A549 (cell line): ENCODE data around the gene SPAG5. TPM values are rescaled to one million over a fixed set of nuclear protein-coding genes. Genes with fewer than 3 reads are reported as not detected.
A peak's percentile ranks its signal among the peaks of the same experiment; 100 is the strongest.

Experiments
- ATAC-seq, 2 experiments: fragments of 200-7000 bp in 1 of 2; fragments of >200 bp in 1 of 2; cut with Nextera tagmentation in 1 of 2; cut with Tn5 transposase in 1 of 2; 3 replicates each; pipeline versions ENCODE4 v1.8.0 to v1.9.1; 2018 to 2020; ENCODE audit warnings: mild to moderate bottlenecking in 1 of 2, moderate library complexity in 1 of 2
- CTCF ChIA-PET: fragments of 300-600 bp; sonication (Branson Sonifier 250); formaldehyde crosslinking; extraction: SDS; loops from one replicate; lab custom pipeline; 2021; ENCODE audit warnings: antibody characterized with exemption, inconsistent platforms; lab: Yijun Ruan, JAX
- POLR2A ChIA-PET: fragments of 350-600 bp; formaldehyde crosslinking; extraction: SDS; loops from one replicate; lab custom pipeline; 2021; ENCODE audit warnings: antibody characterized with exemption, inconsistent platforms; lab: Yijun Ruan, JAX
- DNase-seq, 2 experiments: peaks; one replicate each; pipeline versions ENCODE4 v3.0.0 to v3.0.0-alpha.2; 2011 to 2016; ENCODE audit warnings: low read depth in 1 of 2, low spot score in 1 of 2
- FAIRE-seq: peaks from 2 replicates; lab custom pipeline; 2011; peaks lifted over from hg19 to GRCh38; lab: Jason Lieb, UNC
- H3K27ac ChIP-seq, 2 experiments: fragments of >200 bp; sonication (Bioruptor Twin); formaldehyde crosslinking; 3 replicates each; pipeline ENCODE4 v1.5.1; 2016 to 2017
- H3K4me1 ChIP-seq: fragments of >200 bp; sonication (Bioruptor Twin); formaldehyde crosslinking; 3 replicates; pipeline ENCODE4 v1.6.1; 2016
- H3K4me2 ChIP-seq: fragments of >200 bp; sonication (Bioruptor Twin); formaldehyde crosslinking; 3 replicates; pipeline ENCODE4 v1.6.1; 2016
- H3K4me3 ChIP-seq: fragments of >200 bp; sonication (Bioruptor Twin); formaldehyde crosslinking; 3 replicates; pipeline ENCODE4 v1.5.1; 2016
- H3K9me3 ChIP-seq: fragments of >200 bp; sonication (Bioruptor Twin); formaldehyde crosslinking; 3 replicates; pipeline ENCODE4 v1.6.1; 2016
- ATOH8 ChIP-seq: fragments of 250-450 bp; sonication (Bioruptor Pico); IDR thresholded peaks from 2 replicates; pipeline ENCODE4 v1.5.0; 2020; ENCODE audit warnings: low read depth, mild to moderate bottlenecking, moderate library complexity
- CHD2 ChIP-seq: fragments of 150-350 bp; IDR thresholded peaks from 2 replicates; pipeline ENCODE4 v1.6.1; 2014; ENCODE audit warnings: low read length; ENCODE audit not compliant: partially characterized antibody
- CHD4 ChIP-seq: fragments of 200-600 bp; sonication (generic); IDR thresholded peaks from 2 replicates; pipeline ENCODE4 v1.6.1; 2016; ENCODE audit warnings: antibody characterized with exemption, mild to moderate bottlenecking, borderline replicate concordance
- EHMT2 ChIP-seq: fragments of 200-600 bp; sonication (generic); IDR thresholded peaks from 2 replicates; pipeline ENCODE4 v1.6.1; 2016; ENCODE audit warnings: antibody characterized with exemption, low read depth, mild to moderate bottlenecking, moderate library complexity
- ESRRA ChIP-seq: fragments of 150-350 bp; IDR thresholded peaks from 2 replicates; pipeline ENCODE4 v1.6.1; 2014; ENCODE audit warnings: mild to moderate bottlenecking, low read length, borderline replicate concordance
- FOXS1 ChIP-seq: fragments of 250-450 bp; sonication (Bioruptor Pico); IDR thresholded peaks from 2 replicates; pipeline ENCODE4 v1.5.0; 2020; ENCODE audit warnings: mild to moderate bottlenecking, moderate library complexity
- GATA3 ChIP-seq: IDR thresholded peaks from 2 replicates; pipeline ENCODE4 v1.6.1; 2012; ENCODE audit warnings: borderline replicate concordance
- HOXA7 ChIP-seq: fragments of 250-450 bp; sonication (Bioruptor Pico); IDR thresholded peaks from 2 replicates; pipeline ENCODE4 v1.5.0; 2020; ENCODE audit warnings: mild to moderate bottlenecking, moderate library complexity
- HOXB13 ChIP-seq: fragments of 250-450 bp; sonication (Bioruptor Pico); IDR thresholded peaks from 2 replicates; pipeline ENCODE4 v1.5.0; 2020; ENCODE audit warnings: low read depth, mild to moderate bottlenecking, moderate library complexity
- HOXB5 ChIP-seq: fragments of 250-450 bp; sonication (Bioruptor Pico); IDR thresholded peaks from 2 replicates; pipeline ENCODE4 v1.5.0; 2020; ENCODE audit warnings: mild to moderate bottlenecking, moderate library complexity
- JUN ChIP-seq, 2 experiments: fragments of >200 bp; sonication (Bioruptor Twin); formaldehyde crosslinking; IDR thresholded peaks; 2 replicates in 1 of 2; 3 replicates in 1 of 2; pipeline ENCODE4 v1.6.1; 2016 to 2017
- KDM5A ChIP-seq: fragments of 200-600 bp; sonication (generic); IDR thresholded peaks from 2 replicates; pipeline ENCODE4 v1.6.1; 2016; ENCODE audit warnings: antibody characterized with exemption, mild to moderate bottlenecking
- MAFK ChIP-seq: fragments of 450-650 bp; IDR thresholded peaks from 2 replicates; pipeline ENCODE4 v1.6.1; 2014; ENCODE audit not compliant: partially characterized antibody
- MAZ ChIP-seq: fragments of 150-350 bp; IDR thresholded peaks from 2 replicates; pipeline ENCODE4 v1.6.1; 2014; ENCODE audit warnings: antibody characterized with exemption, low read depth, low read length, borderline replicate concordance
- NR3C1 ChIP-seq: fragments of >200 bp; sonication (Bioruptor Twin); formaldehyde crosslinking; IDR thresholded peaks from 3 replicates; pipeline ENCODE4 v1.6.1; 2017
- RFX5 ChIP-seq: fragments of 450-650 bp; IDR thresholded peaks from 2 replicates; pipeline ENCODE4 v1.7.1; 2014; ENCODE audit warnings: antibody characterized with exemption, mild to moderate bottlenecking, moderate library complexity
- SMC3 ChIP-seq: fragments of >200 bp; sonication (Bioruptor Twin); formaldehyde crosslinking; IDR thresholded peaks from 3 replicates; pipeline ENCODE4 v1.6.1; 2018; ENCODE audit warnings: inconsistent platforms
- USF2 ChIP-seq: fragments of 450-650 bp; IDR thresholded peaks from 2 replicates; pipeline ENCODE4 v1.6.1; 2014; ENCODE audit warnings: antibody characterized with exemption
- WGBS: methylation state at CpG from one replicate; pipeline ENCODE4 v1.1.6; 2017; ENCODE audit errors: missing lambda C conversion rate; 5-methylcytosine and 5-hydroxymethylcytosine counted together
- polyA plus RNA-seq, 4 experiments: library from polyadenylated mRNA; depleted of rRNA in 3 of 4; stranded (reverse); fragments of >200 nt; fragmentation: RNase III in 1 of 4; extraction: RNeasy Plus Mini Kit Qiagen cat#74134 plus additional on column Dnase treatment in 1 of 4; gene quantifications; 2 replicates in 3 of 4; 3 replicates in 1 of 4; pipeline ENCODE4 v1.2.3, GENCODE V29; 2011 to 2017
- TF ChIP-seq, protein P1 (sequence below): IDR thresholded peaks from 2 replicates; pipeline ENCODE4 v1.6.1; 2012; ENCODE audit warnings: low read depth, borderline replicate concordance
- TF ChIP-seq, protein P2 (sequence below): IDR thresholded peaks from 2 replicates; pipeline ENCODE4 v1.6.1; 2012
- TF ChIP-seq, protein P3 (sequence below): fragments of 250-450 bp; sonication (Bioruptor Pico); IDR thresholded peaks from 2 replicates; pipeline ENCODE4 v1.5.0; 2021; ENCODE audit warnings: mild to moderate bottlenecking, moderate library complexity, borderline replicate concordance

The SPAG5 gene
- polyA plus RNA-seq, 2 of the 4 experiments (the other 2 are of a cell fraction) = 111 TPM

- TF ChIP-seq ESRRA (no peak), MAZ (no peak), GATA3 (no peak)
Measured at GRCh38 chr17:28536532-28537218, 62.1 kb downstream of the SPAG5 start (continued).

DNA sequence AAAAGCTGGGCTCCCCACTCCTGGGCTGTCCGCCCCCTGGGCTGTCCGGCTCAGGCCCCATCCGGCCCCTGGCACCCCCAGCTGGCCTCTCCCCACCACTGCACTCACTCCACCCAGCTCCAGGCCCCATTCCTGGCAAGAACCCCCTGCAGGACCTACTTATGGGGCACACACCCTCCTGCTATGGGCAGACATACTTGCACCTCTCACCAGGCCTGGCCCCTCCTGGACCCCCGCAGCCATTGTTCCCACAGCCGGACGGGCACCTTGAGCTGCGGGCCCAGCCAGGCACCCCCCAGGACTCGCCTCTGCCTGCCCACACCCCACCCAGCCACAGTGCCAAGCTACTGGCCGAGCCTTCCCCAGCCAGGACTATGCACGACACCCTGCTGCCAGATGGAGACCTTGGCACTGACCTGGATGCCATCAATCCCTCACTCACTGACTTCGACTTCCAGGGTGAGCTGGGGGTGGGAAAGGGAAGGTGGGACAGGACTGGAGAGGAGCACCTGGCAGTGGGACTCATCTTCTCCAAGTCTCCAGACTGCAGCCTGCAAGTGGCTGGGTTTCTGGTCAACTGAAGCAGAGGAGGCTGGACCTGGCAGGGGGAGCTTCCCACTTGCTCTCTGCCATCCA, 64.0 kb downstream of the SPAG5 start:
- 0 out of 3 replicates have a peak, but pooled peaks cover 5% of the 10 kb centered on the region for H3K4me1 ChIP-seq
- no peaks in the 10 kb centered on the region for H3K9me3 ChIP-seq
- DNase-seq (no peak), FAIRE-seq (no peak), ATAC-seq (peak in 1 of 2 experiments; percentile 12; a peak in 3 of 6 replicates)
- H3K4me2 ChIP-seq = no peak overlapping the region
- H3K4me3 ChIP-seq = no peak overlapping the region
- H3K27ac ChIP-seq = no peak overlapping the region
- ChIA-PET POLR2A (interaction anchor here (0.7 kb wide), 1 partner anchor 62 kb away, joined by 5 read pairs; no protein-coding TSS in a partner anchor), CTCF (interaction anchor here (0.5 to 15.1 kb wide), 7 partner anchors 8 to 102 kb away, joined by 3 to 317 read pairs (median 4); partner anchors contain the start of gene FOXN1)
- TF ChIP-seq MAFK (no peak), GATA3 (no peak), NR3C1 (no peak), SMC3 (no peak), MAZ (no peak), CHD4 (no peak), FOXS1 (CRISPR knock-in tag) (no peak)
- TF ChIP-seq, protein P1, sequence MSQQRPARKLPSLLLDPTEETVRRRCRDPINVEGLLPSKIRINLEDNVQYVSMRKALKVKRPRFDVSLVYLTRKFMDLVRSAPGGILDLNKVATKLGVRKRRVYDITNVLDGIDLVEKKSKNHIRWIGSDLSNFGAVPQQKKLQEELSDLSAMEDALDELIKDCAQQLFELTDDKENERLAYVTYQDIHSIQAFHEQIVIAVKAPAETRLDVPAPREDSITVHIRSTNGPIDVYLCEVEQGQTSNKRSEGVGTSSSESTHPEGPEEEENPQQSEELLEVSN = no peak
- 73% methylated on average over 11 of the region's 11 CpGs for WGBS

- FAIRE-seq (no peak), DNase-seq (no peak), ATAC-seq (no peak)
- WGBS = 82% methylated on average over 15 of the region's 16 CpGs
- H3K27ac ChIP-seq = no peak overlapping the region
- H3K4me2 ChIP-seq = no peak overlapping the region
- TF ChIP-seq FOXS1 (CRISPR knock-in tag) (no peak), RFX5 (no peak), ATOH8 (CRISPR knock-in tag) (no peak), JUN (IDR thresholded peaks at IDR 0.05) (no peak), EHMT2 (no peak), HOXA7 (no peak), HOXB5 (no peak), USF2 (no peak), CHD4 (no peak), KDM5A (no peak), HOXB13 (CRISPR knock-in tag) (no peak), CHD2 (no peak)
- TF ChIP-seq, protein P2, sequence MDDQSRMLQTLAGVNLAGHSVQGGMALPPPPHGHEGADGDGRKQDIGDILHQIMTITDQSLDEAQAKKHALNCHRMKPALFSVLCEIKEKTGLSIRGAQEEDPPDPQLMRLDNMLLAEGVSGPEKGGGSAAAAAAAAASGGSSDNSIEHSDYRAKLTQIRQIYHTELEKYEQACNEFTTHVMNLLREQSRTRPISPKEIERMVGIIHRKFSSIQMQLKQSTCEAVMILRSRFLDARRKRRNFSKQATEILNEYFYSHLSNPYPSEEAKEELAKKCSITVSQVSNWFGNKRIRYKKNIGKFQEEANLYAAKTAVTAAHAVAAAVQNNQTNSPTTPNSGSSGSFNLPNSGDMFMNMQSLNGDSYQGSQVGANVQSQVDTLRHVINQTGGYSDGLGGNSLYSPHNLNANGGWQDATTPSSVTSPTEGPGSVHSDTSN = no peak
- TF ChIP-seq, protein P3, sequence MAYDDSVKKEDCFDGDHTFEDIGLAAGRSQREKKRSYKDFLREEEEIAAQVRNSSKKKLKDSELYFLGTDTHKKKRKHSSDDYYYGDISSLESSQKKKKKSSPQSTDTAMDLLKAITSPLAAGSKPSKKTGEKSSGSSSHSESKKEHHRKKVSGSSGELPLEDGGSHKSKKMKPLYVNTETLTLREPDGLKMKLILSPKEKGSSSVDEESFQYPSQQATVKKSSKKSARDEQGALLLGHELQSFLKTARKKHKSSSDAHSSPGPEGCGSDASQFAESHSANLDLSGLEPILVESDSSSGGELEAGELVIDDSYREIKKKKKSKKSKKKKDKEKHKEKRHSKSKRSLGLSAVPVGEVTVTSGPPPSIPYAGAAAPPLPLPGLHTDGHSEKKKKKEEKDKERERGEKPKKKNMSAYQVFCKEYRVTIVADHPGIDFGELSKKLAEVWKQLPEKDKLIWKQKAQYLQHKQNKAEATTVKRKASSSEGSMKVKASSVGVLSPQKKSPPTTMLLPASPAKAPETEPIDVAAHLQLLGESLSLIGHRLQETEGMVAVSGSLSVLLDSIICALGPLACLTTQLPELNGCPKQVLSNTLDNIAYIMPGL (CRISPR knock-in tag) = no peak
- TF ChIP-seq, protein P1 = no peak
- ChIA-PET CTCF (interaction anchor here (1.9 to 15.1 kb wide), 3 partner anchors 12 to 34 kb away, joined by 4 to 317 read pairs (median 143); partner anchors contain the start of gene FOXN1), POLR2A (no interaction called here)
- H3K9me3 ChIP-seq = no peaks in the 10 kb centered on the region
- H3K4me1 ChIP-seq = peaks cover 10% of the 10 kb centered on the region
- no peak overlapping the region for H3K4me3 ChIP-seq
Measured at GRCh38 chr17:28533091-28533807, 65.6 kb downstream of the SPAG5 start.
